ENCODE results near the gene LIPM.
"Not testable (repeated sequence)": the region's sequence is repeated elsewhere in the genome, so short reads cannot be mapped to it uniquely, and the experiment has no call there.

Gene LIPM

DNA sequence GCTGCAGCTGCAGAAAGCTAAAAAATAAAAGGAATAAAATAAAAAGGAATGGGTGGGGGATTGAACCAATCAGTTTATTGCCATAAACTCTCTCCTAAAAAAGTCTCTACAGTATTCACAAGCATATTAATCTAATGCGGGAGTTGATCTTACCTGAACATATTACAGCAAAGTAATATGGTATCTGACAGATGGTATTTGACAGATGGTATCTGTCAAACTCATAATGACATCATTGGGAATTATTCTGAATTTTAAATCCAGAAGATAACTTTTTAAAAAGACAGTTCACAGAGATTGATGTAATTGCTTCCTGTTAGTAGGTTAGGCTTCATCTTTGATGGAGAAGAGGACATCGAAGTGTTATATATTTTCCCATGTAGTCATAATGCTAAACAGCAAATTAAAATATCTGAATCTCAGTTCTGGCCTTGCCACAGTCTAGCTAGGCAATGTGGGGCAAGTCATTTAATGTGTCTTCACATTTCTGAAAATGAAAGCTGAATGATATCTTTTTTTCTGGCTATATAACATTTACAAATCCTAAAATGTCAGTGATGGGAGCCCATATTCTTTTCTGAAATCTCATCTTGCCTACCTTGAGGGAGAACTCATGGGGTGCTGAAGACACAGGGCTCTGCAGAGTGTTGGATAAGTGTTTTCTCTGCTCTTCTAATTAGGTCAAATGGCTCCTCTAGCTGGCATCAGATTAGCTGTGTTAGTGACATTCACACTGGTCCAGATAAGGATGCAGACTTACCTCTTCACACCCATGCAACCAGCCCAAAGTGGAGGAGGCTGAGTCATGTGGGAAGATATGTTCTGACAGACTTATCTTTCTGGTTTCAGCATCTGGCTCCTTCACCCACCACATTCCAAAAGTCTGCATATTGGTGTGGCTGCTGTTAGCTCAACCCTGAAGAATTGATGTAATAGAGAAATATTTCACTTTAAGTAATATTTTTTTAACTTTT, 2.1 kb upstream of the LIPM start:
- no peak for DNase-seq (ENCODE audit: low spot score)

DNA sequence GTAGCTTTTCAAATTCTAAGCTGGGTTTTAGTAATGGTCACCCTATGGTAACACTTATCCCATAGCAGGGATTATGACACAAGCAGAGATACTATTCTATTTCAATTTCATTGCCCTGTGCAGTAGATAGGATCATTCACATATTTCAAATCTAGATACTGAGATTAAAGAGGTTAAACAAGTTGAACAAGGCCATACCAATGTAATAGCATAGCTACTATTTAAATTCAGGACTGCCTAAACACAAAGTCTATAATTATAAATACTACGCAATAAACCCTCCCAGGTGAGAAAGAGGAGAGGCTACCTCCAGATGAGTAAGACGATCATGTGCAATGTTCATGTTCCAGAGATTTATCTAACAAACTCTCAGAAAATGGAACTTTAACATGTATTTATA, 1.1 kb downstream of the LIPM start:
- DNase-seq (ENCODE audit: low spot score) = no peak

DNA sequence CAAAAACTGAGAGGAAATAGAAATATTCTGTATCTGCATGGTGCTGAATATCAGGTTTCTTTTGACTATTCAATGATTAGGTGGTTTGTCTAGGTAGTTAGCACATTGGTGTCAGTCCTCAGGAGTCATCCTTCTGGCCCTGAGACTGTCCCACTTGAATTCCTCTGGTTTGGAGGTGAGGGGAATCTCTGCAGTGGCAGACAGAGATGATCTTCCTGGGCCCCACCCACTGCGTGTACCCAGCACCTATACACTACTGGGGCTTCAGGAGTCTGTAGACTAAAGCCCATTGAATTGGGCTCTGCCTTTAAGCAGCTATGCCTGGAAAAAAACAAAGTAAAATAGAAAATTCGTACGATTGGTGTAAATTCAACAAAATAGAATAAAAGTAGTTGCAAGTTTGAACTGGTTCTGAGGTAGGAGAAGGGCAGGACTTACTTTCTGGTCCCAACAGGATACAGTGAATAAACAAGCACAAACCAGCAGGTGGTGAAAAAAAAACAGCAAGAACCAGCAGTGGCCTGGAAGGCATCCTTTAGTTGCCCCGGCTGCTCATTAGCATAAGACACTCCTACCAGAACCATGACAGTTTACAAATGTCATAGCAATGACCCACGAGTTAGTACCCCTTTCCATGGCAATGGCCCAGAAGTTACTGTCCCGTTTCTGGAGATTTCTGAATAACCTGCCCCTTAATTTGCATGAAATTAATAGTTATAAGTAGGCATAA, 1.7 kb downstream of the LIPM start:
- no peak for DNase-seq (ENCODE audit: low spot score)

DNA sequence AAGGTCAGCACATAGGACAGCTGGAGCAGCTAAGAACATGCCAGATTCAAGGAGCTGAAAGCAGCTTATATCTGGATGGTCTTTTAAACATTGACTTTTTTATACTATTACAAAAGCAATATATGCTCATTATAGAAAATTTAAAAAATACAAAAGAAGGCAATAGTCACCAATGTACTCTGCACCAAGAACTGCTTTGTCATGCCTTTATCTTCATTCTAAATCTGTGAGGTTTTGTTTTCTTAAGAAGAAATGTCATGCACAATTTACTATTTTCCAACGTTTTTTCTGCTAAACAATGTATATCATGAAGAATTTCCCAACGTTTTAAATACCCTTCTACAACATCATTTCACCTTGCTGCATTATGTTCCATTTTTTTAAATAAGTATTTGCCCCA, 2.8 kb downstream of the LIPM start:
- DNase-seq (ENCODE audit: low spot score) = no peak

DNA sequence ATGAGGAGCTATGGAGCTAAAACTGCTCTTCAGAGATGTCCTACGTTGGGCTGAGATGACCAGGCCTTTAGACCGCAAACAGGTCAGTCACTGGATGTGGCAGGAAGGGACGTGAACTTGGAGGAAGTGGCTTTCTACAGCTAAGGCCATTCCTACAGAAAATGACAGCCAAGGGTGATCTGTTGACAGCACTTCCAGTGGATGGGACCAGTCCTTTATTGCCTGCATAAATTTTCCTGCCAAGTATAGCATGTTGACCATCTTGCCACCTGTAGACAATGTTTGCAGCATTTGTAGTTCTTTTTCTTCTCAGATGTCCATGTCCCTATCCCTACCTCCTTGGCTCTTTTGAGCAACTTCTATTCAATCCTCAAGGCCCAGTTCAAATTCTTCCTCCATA, 3.4 kb downstream of the LIPM start:
- DNase-seq (ENCODE audit: low spot score) = no peak

DNA sequence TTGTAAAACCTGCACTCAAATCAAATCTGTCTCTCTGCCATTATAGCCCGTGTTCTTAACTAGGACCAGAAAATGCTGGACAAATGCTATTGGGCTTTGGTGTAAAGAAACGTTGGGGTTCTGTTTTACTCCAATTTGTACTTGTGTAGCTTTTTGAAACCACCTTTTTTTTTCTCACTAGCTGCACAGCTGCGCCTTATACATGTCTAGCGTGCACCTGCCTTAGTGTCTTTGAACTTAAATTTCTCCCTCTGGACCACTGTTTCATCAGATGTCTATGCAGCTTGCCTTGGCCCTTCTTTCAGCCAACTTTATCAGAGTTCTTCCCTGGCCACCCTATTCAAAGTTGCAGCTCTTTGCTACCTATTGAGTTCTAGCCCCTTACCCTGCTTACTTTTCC, 7.1 kb downstream of the LIPM start:
- no peak for DNase-seq (ENCODE audit: low spot score)

DNA sequence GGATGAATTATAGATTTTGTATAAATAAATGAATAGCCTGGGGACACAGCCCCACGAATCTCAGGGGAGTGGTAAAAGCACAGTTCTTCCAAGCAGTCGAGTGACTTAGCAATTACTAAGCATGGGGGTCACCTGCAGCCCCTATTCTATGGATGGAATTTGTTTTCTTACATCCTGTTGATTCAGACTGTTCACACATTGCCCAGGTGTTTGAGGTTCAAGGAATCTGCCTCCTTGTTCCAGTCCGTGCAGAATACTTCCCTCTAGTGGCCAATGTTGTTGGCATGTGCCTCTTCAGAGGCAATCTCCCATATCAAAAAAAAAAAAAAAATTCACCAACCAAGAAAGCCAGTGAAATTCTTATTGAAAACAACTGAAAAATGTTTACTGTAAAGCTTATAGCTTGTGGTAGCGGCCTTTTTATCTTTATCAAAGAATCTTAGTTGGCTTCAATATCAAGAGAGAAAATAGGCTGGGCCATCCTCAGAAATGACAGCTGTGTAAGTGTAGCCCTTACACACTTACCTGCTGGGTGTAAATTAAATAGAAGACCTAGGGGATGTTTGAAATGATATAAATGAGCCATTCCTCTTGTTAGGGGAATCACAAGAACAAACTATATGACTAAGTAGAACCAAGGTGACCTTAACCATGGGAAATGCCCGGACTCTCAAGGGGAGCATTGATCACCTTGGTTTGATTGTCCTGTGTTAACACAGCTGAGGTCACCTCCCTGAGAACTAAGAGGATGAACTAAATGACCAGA, 7.8 kb downstream of the LIPM start:
- DNase-seq (ENCODE audit: low spot score) = peak; percentile 55

DNA sequence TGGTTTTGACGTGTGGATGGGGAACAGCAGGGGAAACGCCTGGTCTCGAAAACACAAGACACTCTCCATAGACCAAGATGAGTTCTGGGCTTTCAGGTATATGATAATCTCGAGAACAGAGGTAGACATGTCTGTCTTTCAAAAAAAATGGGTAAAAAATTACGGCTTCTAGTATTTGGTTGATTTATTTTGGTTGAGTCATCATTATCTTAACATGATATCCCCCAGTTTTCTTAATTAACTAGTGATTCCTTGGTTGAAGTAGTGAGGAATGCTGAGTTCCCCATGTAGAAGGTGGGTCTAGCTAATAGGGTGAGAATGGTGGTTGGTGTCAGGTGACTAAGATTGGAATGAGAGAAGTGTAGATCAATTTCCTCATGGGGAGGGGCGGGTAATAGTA, 10.7 kb downstream of the LIPM start:
- no peak for DNase-seq (ENCODE audit: low spot score)

DNA sequence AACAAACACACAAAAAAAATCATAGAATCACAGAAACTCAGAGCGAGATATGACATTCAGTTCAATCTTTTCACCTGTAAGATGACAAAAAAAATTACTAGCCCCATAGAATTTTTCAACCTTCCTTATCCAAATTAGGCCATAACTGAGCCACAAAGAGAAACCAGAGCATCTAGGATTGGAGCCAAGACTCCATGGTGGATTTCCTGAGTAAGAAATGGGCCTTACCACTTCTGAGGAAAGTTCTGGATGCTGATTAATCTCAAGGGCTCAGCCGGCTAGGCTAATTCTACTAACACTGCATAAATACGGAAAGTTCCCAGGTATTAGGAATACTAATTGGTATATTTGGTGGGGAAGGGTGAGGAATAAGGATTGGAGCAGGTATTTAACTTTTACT, 16.8 kb downstream of the LIPM start:
- DNase-seq (ENCODE audit: low spot score) = no peak

DNA sequence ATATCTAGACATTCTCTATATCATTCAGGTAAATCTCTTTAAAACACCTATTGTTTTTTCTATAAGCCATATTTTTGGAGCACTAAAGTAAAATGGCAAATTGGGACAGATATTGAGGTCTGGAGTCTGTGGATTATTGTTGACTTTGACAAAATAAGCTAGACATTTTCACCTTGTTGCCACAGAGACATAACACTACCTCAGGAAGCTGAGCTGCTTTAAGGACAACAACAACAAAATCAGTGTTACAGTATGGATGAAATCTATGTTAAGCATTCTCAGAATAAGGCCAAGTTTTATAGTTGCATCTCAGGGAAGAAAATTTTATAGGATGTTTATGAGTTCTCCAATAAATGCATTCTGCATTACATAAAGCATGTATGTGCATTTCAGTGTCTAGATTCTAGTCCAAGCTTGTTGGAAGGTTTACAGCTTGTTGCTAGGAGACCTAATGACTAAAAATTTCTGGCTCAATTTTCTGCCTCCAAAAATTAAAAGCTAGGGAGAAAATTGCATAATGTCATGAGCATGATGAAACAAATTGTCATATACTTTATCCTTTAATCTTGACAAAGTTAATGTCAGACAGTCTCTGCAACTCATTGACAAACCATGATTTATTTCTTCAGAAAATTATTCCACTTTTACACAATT, 18.3 kb downstream of the LIPM start:
- DNase-seq (ENCODE audit: low spot score) = no peak

DNA sequence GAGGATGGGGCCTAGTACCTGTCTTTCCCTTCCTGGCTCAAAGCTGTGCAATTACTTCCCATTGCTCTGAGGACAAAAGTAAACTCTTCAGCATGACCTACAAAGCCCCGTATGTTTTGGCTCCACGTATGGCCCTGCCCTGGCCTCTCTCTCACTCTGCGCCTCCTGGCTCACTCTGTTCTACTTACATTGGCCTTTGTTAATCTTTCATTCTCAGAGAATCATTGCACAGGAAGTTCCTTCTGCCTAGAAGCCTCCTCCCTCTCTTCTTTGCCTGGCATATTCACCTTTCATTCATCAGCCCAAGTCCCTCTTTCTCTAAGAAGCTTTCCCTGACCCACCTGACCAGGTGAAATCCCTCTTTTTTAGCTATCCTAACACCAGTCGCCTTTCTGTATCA, 23.9 kb downstream of the LIPM start:
- DNase-seq (ENCODE audit: low spot score) = no peak

DNA sequence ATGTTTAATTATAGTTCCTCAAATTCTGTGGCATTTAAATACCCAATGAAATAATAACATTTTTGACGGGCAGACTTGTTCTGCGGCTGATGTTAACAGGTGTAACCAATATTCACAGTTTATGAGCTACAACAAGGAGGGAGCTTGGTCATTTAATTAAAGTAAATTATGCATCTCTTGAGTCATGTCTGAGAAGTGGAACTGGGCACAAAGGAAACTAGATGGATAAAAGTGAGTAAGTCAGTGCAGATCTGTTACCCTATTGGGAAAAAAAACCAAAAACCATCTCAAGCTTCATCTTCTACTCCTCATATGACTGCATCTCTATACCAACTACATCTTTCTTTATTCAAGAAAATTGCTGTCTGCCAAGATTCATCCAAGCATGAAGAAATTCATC, 25.1 kb downstream of the LIPM start:
- DNase-seq (ENCODE audit: low spot score) = no peak

DNA sequence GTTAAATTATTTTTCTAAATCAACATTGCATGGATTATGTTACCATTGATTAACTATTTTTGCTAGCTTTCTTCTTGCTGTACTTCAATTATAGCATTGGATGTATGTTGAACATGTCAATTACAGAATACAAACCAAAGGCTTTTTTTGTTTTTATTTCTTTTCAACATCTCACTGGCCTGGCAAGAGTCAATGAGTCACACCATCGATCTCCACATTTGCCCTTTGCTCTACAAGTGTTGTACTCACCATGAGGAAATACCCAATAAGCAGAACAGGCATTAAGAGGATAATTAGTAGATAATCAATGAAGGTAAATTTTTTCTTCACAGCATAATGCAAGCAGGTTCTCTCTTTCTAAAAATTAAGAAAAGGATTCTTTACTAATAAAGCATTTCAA, 25.8 kb downstream of the LIPM start:
- DNase-seq (ENCODE audit: low spot score) = no peak

DNA sequence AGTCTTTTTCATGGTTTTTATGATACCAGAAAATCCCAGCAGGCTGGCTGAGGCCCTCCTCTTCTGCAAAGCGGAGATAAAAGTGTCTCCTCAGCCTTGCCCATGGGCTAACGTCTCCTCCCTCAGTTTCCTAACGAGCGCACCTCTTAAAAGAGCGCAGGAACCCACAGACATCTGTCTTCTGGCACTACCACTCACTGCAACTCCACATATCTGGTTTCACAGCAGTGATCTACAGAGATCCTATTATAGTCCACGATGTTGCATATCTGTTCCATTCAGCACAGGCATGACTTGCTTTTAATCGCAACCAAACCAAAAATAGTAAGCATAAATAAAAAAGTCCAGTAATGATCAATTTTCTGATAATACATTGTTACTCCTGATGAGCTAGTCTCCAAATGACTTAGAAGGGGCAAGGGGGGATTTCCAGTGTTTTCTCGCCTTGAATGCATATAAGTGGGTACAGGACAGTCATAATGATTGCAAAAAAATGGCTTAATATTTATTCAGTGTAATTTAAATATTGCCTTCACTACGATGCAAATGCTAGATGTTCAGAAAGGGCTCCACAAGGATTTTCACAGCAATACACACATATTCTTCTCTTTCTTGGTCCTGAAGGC, 28.2 kb downstream of the LIPM start:
- DNase-seq (ENCODE audit: low spot score) = no peak

DNA sequence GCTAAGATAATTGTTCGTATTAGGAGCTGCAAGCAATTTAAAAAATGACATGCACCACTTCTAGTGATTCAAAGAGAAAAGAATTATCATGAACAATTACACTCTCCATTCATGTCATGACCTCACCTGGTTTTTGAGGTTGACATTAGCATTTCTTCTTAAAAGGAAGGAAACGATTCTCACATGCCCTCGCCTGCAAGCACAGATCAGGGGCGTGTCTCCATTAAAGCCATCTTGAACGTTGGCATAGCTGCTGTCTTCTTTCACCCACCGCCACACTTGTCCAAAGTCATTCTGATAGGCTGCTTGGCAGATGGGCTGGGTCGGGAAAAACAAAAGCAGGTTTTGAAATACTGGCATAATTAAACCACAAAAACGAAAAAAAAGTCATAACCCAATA, 29.2 kb downstream of the LIPM start:
- peak; percentile 58 for DNase-seq (ENCODE audit: low spot score)

DNA sequence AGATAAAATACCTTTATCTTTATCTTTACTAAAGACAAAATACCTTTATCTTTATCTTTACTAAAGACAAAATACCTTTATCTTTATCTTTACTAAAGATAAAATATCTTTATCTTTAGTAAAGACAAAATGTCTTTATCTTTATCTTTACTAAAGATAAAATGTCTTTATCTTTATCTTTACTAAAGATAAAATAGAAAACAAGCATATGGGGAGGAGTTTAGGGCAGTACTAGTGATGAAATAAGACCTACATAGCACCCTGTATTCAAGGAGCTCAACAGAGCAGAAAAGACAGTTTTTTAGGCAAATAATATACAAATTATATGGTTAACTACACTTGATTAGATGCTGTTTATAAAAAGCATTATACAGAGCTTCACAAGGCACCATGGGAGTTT, 29.8 kb downstream of the LIPM start:
- no peak for DNase-seq (ENCODE audit: low spot score)

DNA sequence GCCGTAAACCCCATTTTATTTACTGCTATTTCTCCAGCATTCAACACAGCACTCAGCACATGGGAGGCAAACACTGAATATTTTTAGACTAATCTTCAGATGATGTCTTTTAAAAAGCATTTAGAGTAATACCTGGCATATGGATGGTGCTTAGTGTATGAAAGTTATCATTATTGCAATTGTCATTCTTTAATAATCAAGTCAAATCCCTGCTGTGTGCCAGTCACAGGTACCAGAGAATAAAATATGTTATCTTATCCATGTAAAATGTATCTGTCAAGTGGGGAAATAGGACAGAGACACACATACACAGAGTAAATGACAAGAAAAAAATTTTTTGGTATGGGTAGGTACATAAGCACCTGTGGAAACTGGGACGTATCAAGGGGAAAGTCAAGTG, 30.6 kb downstream of the LIPM start:
- DNase-seq (ENCODE audit: low spot score) = no peak

DNA sequence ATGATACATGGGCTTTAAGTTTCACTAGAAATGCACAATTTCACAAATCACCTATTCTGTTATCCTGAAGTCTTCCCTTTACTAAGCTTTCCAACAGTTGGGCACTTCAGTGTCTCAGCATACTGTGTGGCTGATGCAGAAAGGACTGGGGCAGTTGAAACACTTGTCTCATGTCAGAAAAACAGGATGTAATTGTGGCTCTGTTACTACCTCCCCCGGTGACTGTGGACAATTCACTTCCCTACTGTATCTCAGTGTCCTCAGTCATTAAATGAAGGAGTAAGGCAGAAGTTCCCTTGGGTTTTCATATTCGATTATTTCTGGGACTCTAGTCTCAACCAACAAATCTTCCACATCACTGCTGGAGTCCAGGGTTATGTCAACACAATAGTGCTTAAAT, 31.2 kb downstream of the LIPM start:
- DNase-seq (ENCODE audit: low spot score) = peak; percentile 12

DNA sequence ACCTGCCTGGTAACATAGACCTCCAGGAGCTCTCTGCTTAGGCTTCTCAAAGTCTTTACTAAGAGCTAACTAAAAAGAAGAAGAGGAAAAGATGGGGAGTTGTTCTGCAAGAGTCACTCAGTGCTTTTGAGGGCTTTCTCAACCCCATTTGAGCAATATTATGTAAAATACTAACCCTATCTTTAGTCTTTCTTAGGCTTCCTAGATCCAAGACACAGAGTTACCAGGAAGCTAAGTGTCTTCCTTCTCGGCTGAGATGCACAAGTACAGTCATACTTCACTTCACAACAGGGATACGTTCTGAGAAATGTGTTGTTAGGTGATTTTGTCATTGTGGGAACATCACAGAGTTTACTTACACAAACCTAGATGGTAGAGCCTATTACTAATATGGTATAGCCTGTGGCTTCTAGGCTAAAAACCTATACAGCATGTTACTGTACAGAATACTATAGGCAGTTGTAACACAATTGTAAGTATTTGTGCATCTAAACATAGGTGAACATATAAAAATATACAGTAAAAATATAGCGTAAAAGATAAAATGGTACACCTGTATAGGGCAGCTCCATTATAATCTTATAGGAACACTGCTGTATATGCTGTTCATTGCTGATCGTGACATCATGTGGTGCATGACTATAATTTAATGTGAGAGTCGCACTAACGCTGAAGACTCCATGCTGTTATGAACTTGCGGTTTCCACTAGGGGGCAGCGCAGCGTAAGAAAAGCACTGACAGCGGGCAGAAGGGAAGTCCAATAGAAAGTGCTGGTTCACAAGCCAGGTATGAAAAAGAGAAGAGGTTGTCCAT, 32.8 kb downstream of the LIPM start:
- peak; percentile 87 for DNase-seq (ENCODE audit: low spot score)

DNA sequence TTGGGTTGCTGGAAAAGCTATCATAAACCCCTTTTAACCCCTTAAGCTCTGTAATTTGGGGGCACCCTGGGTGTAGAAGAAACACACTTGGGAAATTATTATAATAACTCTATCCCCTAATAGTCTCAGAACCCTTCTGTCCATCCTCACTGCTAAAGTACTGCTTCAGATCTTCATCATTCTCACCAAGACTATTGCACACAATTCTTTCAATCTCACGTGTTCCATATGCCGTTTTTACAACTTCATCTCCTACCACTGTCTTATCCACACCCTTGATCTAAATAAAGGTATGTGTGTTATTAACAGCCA, 33.3 kb downstream of the LIPM start:
- no peak for DNase-seq (ENCODE audit: low spot score)

DNA sequence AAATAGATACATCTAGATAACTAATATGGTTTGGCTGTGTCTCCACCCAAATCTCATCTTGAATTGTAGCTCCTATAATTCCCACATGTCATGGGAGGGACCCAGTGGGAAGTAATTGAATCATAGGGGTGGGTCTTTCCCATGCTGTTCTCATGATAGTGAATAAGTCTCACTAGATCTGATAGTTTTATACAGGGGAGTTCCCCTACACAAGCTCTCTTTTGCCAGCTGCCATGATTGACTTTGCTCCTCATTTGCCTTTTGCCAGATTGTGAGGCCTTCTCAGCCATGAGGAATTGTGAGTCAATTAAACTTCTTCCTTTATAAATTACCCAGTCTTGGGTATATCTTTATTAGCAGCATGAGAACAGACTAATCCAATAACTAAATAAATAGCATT, 35.1 kb downstream of the LIPM start:
- not testable (repeated sequence) for DNase-seq (ENCODE audit: low spot score)

All from CD4-positive, alpha-beta T cell treated with Interleukin-6 at 100 ng/mL for 8 hours (primary cell).